GM19452 (cell line): ENCODE results near the gene BCL11B.

ENCODE experiments used
- ATAC-seq: cut with Tn5 transposase; IDR thresholded peaks from one replicate; pipeline ENCODE4 v1.9.1; 2021; ENCODE audit not compliant: unreplicated experiment

Gene BCL11B

GRCh38 chr14:99268810-99269707, 2.9 kb downstream of the BCL11B start:
- ATAC-seq, result no peak

GRCh38 chr14:99267837-99268781, 3.9 kb downstream of the BCL11B start:
- no peak for ATAC-seq

DNA sequence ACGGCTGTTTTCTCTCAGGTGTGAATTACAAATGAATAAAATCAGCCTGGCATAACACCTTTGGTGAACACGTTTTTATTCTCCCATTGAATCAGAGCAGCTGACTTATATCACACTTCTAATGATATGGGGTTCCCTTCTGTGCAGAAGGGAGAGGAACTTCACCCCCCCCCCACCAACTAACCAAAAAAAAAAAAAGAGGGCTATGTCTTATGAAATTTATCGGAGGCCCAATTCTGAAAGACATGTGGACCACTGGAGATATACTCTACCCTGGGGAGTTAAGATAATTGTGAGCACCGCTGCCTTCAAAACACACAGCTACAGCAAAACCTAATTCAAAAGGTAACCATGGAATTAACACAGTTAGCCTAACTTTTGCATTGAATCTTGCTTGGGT, 4.6 kb downstream of the BCL11B start:
- ATAC-seq, result no peak

DNA sequence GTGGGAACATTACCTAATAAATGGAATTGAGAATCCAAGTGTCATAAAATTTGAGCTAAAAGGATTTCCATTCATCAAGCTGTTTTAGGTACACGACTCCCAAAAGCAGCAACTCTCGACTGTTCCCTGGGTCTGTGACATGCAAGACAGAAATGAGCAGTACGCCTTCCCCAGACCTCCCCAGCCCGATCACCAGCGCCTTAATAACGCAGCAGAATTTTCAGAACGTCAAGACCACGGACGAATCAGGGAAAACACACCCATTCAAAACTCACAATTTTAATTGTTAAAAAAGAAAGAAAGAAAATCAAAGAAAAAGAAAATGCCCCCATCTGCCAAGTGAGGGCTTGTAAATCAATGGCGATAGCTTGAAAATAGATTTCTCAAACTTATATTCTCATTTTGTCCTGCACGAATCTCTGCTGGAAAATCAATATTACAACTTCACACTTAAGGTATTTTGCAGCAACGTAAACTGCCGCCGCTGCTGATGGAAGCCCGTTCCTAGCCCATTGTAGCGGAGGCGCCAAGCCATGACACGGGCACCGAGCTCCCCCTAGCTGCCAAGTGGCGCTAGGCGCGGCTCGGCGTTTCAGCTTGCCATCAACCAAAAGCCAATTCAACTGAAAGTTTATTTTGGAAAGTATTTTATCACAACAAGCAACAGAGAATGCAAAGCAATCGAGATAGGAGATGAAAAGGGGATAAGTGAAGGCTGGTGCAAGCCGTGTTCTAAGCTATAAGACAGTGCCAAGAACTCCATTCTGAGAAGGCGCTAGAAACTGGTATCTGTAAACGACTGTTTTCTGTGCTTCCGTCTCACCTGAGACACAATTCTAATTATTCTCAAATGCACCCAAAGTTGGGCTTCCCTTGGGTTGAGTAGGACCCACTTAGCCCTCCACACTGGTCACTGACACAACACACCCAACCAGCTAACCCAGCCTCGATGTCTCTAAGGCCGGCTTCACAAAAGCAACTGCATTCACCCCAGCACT, 5.5 kb downstream of the BCL11B start:
- ATAC-seq, result peak; percentile 77

DNA sequence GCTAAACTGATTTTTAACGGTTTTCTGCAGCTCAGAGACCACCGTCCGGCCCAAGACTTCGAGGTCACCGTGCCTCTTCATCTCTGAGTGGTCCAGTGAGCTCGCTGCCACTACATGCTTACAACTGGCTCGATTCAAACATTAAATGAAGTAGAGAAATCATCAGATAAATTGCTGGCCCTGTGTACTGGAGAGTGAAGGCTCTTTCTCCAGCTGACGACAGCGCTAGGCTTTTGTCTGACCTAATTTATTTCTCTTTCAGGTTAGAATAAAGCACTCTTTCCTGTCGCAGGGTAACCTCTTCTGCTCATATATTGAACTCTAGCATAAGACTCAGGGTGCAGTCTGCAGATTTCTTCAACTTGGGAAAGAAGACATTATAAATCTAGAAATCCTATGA, 6.4 kb downstream of the BCL11B start:
- no peak for ATAC-seq

DNA sequence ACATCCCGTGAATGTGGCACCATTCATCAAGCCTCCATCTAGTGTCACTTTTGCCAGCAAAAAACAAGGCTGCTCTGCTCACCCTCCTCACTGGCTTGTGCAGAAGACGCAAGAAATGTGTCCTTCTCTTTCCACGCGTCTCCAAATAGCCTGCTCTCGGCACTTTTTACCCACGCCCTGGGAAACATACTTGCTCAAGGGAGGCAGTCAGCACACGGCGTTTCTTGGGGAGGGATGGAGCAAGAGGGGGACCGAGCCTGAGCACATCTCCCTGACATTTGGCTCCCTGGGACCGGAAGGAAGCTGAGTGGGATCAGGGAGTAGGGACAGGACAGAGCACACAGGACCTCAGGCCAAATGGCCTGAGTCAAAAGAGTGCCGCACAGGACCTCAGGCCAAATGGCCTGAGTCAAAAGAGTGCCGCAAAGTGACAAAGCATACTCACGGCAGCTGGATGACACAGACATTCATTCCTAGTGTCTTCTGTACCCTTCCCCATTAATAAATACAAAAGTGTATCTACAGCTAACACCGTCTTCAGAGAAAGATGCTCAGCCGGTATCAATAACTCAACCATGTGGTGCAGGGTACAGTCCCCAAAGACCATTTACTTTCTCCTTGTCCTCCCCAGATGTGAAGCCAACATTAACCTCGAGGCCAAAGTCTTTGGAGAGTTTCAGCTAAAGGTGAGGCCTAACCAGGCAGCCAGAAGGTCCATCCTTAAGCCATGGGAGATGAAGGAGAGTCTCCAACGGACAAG, 7.1 kb downstream of the BCL11B start:
- no peak for ATAC-seq

DNA sequence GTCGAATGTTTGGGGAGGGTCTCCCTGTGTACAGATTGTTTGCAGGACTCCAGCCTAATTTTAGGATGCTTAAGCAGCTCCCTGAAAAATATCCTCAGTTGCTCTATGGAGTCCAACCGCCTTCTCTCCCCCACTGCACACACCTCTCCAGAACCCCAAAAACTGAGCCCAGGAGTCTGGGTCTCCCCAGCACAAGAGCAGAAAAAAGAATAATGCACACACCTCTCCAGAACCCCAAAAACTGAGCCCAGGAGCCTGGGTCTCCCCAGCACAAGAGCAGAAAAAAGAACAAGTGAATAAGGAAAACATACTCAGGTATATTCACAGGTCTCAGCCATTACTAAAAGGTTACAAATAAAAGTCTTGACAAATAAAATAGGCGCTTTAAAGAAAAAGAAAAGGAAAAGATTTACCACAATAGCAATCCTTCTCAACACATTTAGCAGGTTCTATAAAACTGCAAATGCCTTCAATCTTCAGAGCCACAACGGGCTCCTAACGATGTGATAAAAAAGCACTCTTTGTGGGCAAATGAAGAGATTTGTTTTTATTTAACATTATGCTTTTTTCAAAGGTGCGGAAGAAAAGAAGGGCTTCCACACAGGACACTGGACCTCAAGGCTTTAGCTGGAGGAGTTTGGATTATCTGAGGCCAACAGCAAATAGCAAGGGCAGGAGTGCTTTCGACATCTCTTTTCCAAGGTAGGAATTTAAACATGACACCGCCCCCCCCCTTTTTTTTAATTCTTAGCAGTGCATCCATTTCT, 8.2 kb downstream of the BCL11B start:
- ATAC-seq, result no peak

DNA sequence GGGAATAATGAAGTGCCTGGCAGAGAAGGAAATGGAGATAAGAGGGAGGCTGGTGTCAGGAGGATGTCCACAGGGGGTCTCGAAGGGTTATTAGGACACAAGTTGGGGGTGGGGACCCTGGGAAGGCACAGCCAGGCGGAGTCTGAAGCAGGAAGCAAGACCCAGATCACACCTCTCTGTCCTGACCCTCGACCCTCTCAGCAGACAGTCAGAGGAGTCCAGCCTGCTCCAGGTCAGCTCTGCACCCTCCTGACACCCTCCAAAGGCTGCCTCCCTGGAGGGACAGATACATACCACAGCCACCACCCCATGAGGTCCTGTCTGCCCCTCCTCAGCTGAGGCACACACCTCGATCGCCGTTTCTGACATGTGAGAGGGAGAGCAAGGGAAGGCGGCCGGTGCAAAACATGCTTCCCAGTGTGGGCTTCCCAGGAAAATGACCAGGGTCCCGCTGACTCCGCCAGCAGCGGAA, 9.0 kb downstream of the BCL11B start:
- ATAC-seq, result no peak

GRCh38 chr14:99261912-99262787, 9.8 kb downstream of the BCL11B start:
- no peak for ATAC-seq

DNA sequence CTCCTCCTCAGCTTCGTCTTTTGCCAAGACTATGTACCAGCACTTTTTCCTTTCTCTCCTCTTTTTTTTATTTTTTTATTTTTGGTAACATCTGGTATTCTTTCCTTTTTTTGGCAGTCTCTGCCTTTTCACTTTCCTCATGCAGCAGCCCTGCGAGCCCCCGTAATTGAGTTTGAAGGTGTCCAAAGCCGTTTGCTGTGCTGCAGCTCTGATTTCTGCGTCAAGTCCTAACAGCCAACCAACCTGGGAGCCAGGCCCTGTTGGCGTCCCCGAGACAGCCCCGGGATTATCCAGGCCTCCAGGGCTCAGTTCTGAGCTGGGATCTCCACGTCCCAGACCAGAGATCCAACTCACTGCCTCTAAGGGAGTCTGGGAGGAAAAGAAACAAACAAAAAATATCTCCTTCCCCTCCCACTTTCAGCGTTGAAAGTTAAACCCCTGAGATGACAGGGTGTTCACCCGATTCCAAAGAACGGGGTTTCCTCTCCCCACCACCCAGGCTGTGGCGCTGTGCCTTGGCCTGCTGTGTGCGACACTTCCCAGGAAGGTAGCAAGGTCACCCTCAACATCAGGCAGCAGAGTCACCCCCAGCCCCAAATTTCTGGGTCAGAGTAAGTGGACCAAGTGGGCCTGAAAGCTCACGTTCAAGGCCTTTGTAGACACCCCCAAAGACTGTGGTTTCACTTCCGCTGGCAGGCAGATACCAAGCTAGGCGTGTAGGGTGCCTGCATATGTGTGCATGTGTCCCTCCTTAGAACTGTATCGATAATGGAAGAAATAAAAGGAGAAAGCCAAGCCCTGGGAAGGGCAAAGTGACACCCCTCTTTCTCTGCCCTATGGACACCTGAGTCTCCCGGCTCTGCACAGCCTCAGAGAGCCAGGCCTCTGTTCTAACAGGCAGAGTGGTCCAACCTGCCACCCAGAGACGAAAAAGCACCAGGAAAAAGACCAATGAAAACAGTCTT, 11.1 kb downstream of the BCL11B start:
- ATAC-seq, result no peak

GRCh38 chr14:99260116-99260515, 11.9 kb downstream of the BCL11B start:
- ATAC-seq, result no peak

GRCh38 chr14:99258876-99259726, 12.9 kb downstream of the BCL11B start:
- no peak for ATAC-seq

- ATAC-seq, result no peak
Measured at GRCh38 chr14:99258341-99258861, 13.6 kb downstream of the BCL11B start.

- ATAC-seq, result no peak
Measured at GRCh38 chr14:99257673-99258221, 14.2 kb downstream of the BCL11B start.

DNA sequence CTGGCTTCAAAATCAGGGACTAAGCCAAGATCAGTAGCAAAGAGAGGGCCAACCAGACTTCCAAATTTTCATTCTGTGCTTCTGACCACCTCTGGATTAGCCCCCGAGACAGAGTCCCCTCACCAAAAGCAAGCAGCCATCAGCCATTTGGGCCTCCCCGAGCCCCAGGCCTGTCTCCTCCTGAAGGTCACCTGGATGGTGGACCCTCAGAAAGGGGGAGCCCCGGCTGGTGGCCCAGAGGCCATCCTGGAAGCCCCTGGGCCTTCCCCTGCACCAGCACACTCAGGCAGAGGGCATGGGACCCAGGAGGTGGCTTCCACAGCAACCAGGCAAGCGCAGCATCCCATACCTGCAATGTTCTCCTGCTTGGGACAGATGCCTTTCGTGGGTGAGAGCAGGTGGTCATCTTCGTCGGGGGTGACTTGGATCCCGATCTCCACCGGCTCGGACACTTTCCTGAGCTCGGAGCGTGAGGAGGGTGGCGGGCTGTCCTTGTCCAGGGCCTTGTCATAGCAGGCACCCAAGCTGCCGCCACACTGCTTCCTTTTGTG, 14.8 kb downstream of the BCL11B start:
- ATAC-seq, result no peak
